Neural progenitor cell (in vitro differentiated cells): Measurements from ENCODE around the gene ZXDC. TPM values are rescaled to one million over a fixed set of nuclear protein-coding genes. Genes with fewer than 3 reads are reported as not detected.

Source experiments
- DNase-seq: peaks from one replicate; pipeline ENCODE4 v3.0.0-alpha.2; 2016; ENCODE audit warnings: low spot score
- H2AFZ ChIP-seq: fragments of 200-600 bp; sonication (generic); replicated peaks from 2 replicates; pipeline ENCODE4 v1.6.1; 2016; ENCODE audit warnings: antibody characterized with exemption
- H3F3A ChIP-seq: fragments of 200-600 bp; sonication (generic); 2 replicates; pipeline ENCODE4 v1.6.1; 2016; ENCODE audit warnings: antibody characterized with exemption, low read depth
- H3K27ac ChIP-seq: fragments of 200-600 bp; sonication (generic); 2 replicates; pipeline ENCODE4 v1.5.1; 2016; ENCODE audit warnings: mild to moderate bottlenecking
- H3K27me3 ChIP-seq: fragments of 200-600 bp; sonication (generic); 2 replicates; pipeline ENCODE4 v1.6.1; 2016; ENCODE audit warnings: mild to moderate bottlenecking, moderate library complexity
- H3K36me3 ChIP-seq: fragments of 200-600 bp; sonication (generic); 2 replicates; pipeline ENCODE4 v1.5.1; 2016
- H3K4me1 ChIP-seq: fragments of 200-600 bp; sonication (generic); 2 replicates; pipeline ENCODE4 v1.6.1; 2016; ENCODE audit warnings: mixed run types
- H3K4me2 ChIP-seq: fragments of 200-600 bp; sonication (generic); 2 replicates; pipeline ENCODE4 v1.6.1; 2016
- H3K4me3 ChIP-seq: fragments of 200-600 bp; sonication (generic); 2 replicates; pipeline ENCODE4 v1.5.1; 2016
- H3K79me2 ChIP-seq: fragments of 200-600 bp; sonication (generic); 2 replicates; pipeline ENCODE4 v1.6.1; 2016; ENCODE audit warnings: low read depth
- H3K9ac ChIP-seq: fragments of 200-600 bp; sonication (generic); 2 replicates; pipeline ENCODE4 v1.6.1; 2016
- H3K9me3 ChIP-seq: fragments of 200-600 bp; sonication (generic); 2 replicates; pipeline ENCODE4 v1.5.1; 2016; ENCODE audit warnings: low read depth
- H4K20me1 ChIP-seq: fragments of 200-600 bp; sonication (generic); 2 replicates; pipeline ENCODE4 v1.6.1; 2016; ENCODE audit warnings: low read depth
- H3K27ac Mint-ChIP-seq: 3 replicates; pipeline ENCODE4 v1.8.0; 2021; ENCODE audit warnings: mixed read lengths
- H3K27me3 Mint-ChIP-seq: 2 replicates; pipeline ENCODE4 v1.8.0; 2022; ENCODE audit warnings: low read depth, mild to moderate bottlenecking, inconsistent platforms, moderate library complexity, mixed read lengths; ENCODE audit not compliant: insufficient read depth
- H3K36me3 Mint-ChIP-seq: 3 replicates; pipeline ENCODE4 v1.8.0; 2021; ENCODE audit warnings: mixed read lengths
- H3K4me1 Mint-ChIP-seq: 3 replicates; pipeline ENCODE4 v1.8.0; 2021; ENCODE audit warnings: mixed read lengths
- H3K4me3 Mint-ChIP-seq: 3 replicates; pipeline ENCODE4 v1.8.0; 2021; ENCODE audit warnings: mild to moderate bottlenecking, moderate library complexity, mixed read lengths
- H3K9me3 Mint-ChIP-seq: 3 replicates; pipeline ENCODE4 v1.8.0; 2020; ENCODE audit warnings: mixed read lengths
- EZH2 ChIP-seq: fragments of 200-600 bp; sonication (generic); IDR thresholded peaks from 2 replicates; pipeline ENCODE4 v1.6.1; 2017; ENCODE audit warnings: antibody characterized with exemption, mild to moderate bottlenecking, moderate library complexity
- EZH2phosphoT487 ChIP-seq: fragments of 200-600 bp; sonication (generic); IDR thresholded peaks from 2 replicates; pipeline ENCODE4 v1.6.1; 2017; ENCODE audit warnings: antibody characterized with exemption
- total RNA-seq: library from RNA; depleted of rRNA; stranded (reverse); fragments of >200 nt; gene quantifications from 2 replicates; pipeline ENCODE4 v1.2.3, GENCODE V29; 2015; ENCODE audit warnings: low replicate concordance
- TF ChIP-seq, protein P1 (sequence below): fragments of 200-600 bp; sonication (generic); IDR thresholded peaks from 2 replicates; pipeline ENCODE4 v1.5.1; 2017; ENCODE audit warnings: antibody characterized with exemption, mild to moderate bottlenecking

The ZXDC gene
- total RNA-seq, 1 donor from 2014 or later = 12.4 TPM

DNA sequence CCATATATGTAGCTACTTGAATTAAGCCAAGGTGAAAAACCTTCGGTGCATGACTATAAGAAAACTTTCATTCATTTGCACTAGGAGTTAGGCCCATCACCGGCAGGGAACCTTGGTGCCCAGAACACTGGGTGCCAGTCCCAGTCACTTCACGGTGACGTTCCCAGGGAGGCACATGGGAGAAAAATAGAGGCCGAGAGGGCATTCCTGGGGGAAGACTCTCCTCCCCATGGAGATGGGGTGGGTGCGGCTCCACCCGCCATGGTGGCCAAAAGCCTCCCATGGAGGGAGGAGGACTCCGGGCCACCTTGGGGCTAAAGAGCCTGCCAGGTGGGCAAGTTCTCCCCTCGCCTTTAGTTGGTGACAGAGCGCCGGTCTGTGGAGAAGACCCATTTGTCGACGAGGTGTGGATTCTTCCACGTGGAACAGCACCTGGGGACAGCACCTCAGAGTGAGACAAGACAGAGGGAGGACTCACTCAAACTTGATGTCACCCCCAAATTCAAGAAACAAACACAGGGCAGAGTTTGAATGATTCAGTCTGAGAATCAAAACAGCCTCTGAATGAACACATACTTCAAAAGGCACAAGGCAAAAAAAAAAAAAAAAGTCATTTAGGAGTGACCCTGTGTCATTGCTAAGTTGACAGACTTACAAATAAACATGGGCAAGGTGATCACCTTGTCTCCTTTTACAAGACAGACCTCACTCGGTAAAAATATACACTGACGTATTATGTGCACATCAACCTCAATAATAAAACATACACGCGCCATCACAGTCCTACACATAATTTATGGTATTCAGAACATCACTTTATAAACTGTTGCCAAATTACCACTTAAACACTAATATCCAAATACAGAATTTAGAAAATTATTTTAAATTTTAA is 38.6 kb downstream of the ZXDC start:
- H4K20me1 ChIP-seq = no peaks in the 10 kb centered on the region
- no peak overlapping the region for H3K4me3 ChIP-seq
- H3K79me2 ChIP-seq = no peaks in the 10 kb centered on the region
- no peak for DNase-seq
- H3K27me3 ChIP-seq = no peaks in the 10 kb centered on the region
- H2AFZ ChIP-seq = no peak overlapping the region
- peaks cover 8% of the 10 kb centered on the region for H3K27me3 Mint-ChIP-seq
- no peak overlapping the region for H3K27ac ChIP-seq
- H3K4me1 Mint-ChIP-seq = peaks cover 24% of the 10 kb centered on the region
- no peak overlapping the region for H3K27ac Mint-ChIP-seq
- H3K9ac ChIP-seq = no peak overlapping the region
- H3K9me3 ChIP-seq = no peaks in the 10 kb centered on the region
- peaks cover 18% of the 10 kb centered on the region for H3K4me1 ChIP-seq
- H3K4me3 Mint-ChIP-seq = no peak overlapping the region
- no peaks in the 10 kb centered on the region for H3K36me3 ChIP-seq
- no peak overlapping the region for H3K4me2 ChIP-seq
- TF ChIP-seq EZH2phosphoT487 = no peak
- TF ChIP-seq, protein P1, sequence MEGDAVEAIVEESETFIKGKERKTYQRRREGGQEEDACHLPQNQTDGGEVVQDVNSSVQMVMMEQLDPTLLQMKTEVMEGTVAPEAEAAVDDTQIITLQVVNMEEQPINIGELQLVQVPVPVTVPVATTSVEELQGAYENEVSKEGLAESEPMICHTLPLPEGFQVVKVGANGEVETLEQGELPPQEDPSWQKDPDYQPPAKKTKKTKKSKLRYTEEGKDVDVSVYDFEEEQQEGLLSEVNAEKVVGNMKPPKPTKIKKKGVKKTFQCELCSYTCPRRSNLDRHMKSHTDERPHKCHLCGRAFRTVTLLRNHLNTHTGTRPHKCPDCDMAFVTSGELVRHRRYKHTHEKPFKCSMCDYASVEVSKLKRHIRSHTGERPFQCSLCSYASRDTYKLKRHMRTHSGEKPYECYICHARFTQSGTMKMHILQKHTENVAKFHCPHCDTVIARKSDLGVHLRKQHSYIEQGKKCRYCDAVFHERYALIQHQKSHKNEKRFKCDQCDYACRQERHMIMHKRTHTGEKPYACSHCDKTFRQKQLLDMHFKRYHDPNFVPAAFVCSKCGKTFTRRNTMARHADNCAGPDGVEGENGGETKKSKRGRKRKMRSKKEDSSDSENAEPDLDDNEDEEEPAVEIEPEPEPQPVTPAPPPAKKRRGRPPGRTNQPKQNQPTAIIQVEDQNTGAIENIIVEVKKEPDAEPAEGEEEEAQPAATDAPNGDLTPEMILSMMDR = no peak
- TF ChIP-seq EZH2 = no peak
- no peaks in the 10 kb centered on the region for H3F3A ChIP-seq
- no peaks in the 10 kb centered on the region for H3K9me3 Mint-ChIP-seq
- H3K36me3 Mint-ChIP-seq = peaks cover 10% of the 10 kb centered on the region

GRCh38 chr3:126435456-126436315 is 40.0 kb downstream of the ZXDC start:
- TF ChIP-seq, protein P1 = no peak
- TF ChIP-seq EZH2phosphoT487 = no peak
- no peak for TF ChIP-seq EZH2
- no peak for DNase-seq
- H3K27ac ChIP-seq = no peak overlapping the region
- peaks cover 9% of the 10 kb centered on the region for H3K4me1 ChIP-seq
- no peak overlapping the region for H3K9ac ChIP-seq
- Mint-ChIP-seq H3K4me1 (peaks cover 20% of the 10 kb centered on the region), H3K36me3 (peaks cover 10% of the 10 kb centered on the region), H3K4me3 (no peak overlapping the region), H3K27ac (peak overlapping the region; percentile 74), H3K9me3 (no peaks in the 10 kb centered on the region), H3K27me3 (peaks cover 6% of the 10 kb centered on the region)
- H2AFZ ChIP-seq = no peak overlapping the region
- no peaks in the 10 kb centered on the region for H3K9me3 ChIP-seq
- no peaks in the 10 kb centered on the region for H3K27me3 ChIP-seq
- H3K4me3 ChIP-seq = no peak overlapping the region
- no peak overlapping the region for H3K4me2 ChIP-seq
- no peaks in the 10 kb centered on the region for H4K20me1 ChIP-seq
- no peaks in the 10 kb centered on the region for H3F3A ChIP-seq
- H3K79me2 ChIP-seq = no peaks in the 10 kb centered on the region
- no peaks in the 10 kb centered on the region for H3K36me3 ChIP-seq

GRCh38 chr3:126434931-126435411 is 40.7 kb downstream of the ZXDC start:
- no peaks in the 10 kb centered on the region for H3K36me3 ChIP-seq
- H3K9me3 ChIP-seq = no peaks in the 10 kb centered on the region
- H3K9me3 Mint-ChIP-seq = no peaks in the 10 kb centered on the region

More at GRCh38 chr3:126434931-126435411, 40.7 kb downstream of the ZXDC start:
- peaks cover 3% of the 10 kb centered on the region for H3K27me3 Mint-ChIP-seq
- H3K36me3 Mint-ChIP-seq = peaks cover 10% of the 10 kb centered on the region
- Histone ChIP-seq H4K20me1 (no peaks in the 10 kb centered on the region), H3K27ac (no peak overlapping the region), H3K4me2 (no peak overlapping the region), H3K27me3 (no peaks in the 10 kb centered on the region), H3K9ac (no peak overlapping the region), H3K79me2 (no peaks in the 10 kb centered on the region), H3K4me3 (no peak overlapping the region), H3K4me1 (peaks cover 6% of the 10 kb centered on the region), H2AFZ (no peak overlapping the region), H3F3A (no peaks in the 10 kb centered on the region)
- DNase-seq = no peak
- H3K4me1 Mint-ChIP-seq = peaks cover 14% of the 10 kb centered on the region
- H3K4me3 Mint-ChIP-seq = no peak overlapping the region
- no peak for TF ChIP-seq EZH2phosphoT487
- TF ChIP-seq, protein P1 = no peak
- no peak for TF ChIP-seq EZH2
- peak overlapping the region; percentile 74 for H3K27ac Mint-ChIP-seq
